Liver (tissue), 9 donors: ENCODE measurements around the gene P3H2. TPM values are rescaled to one million over a fixed set of nuclear protein-coding genes. Genes with fewer than 3 reads are reported as not detected.

ENCODE experiments used
- DNase-seq: peaks from one replicate; pipeline ENCODE4 v3.0.0-alpha.2; 2017; ENCODE audit warnings: low spot score
- H3K27ac ChIP-seq, 2 donors: one replicate each; pipeline ENCODE4 v1.7.0; 2013; ENCODE audit warnings: inconsistent platforms in 2 of 2, low read length in 2 of 2, control low read depth in 1 of 2, low read depth in 1 of 2, mild to moderate bottlenecking in 1 of 2
- H3K27me3 ChIP-seq, 4 donors: one replicate each; pipeline versions ENCODE4 v1.6.1 to v1.7.0; 2013; ENCODE audit warnings: low read length in 3 of 4, inconsistent platforms in 1 of 4, mild to moderate bottlenecking in 1 of 4, moderate library complexity in 1 of 4; ENCODE audit not compliant: control insufficient read depth in 4 of 4, insufficient read depth in 4 of 4
- H3K36me3 ChIP-seq, 4 donors: one replicate each; pipeline versions ENCODE4 v1.6.1 to v1.7.0; 2013; ENCODE audit warnings: low read length in 3 of 4, mild to moderate bottlenecking in 3 of 4, low read depth in 1 of 4, moderate library complexity in 1 of 4; ENCODE audit not compliant: control insufficient read depth in 4 of 4, insufficient read depth in 3 of 4
- H3K4me1 ChIP-seq, 4 donors: one replicate each; pipeline versions ENCODE4 v1.6.1 to v1.7.0; 2013; ENCODE audit warnings: low read length in 3 of 4, mild to moderate bottlenecking in 3 of 4, moderate library complexity in 1 of 4; ENCODE audit not compliant: control insufficient read depth in 4 of 4, insufficient read depth in 4 of 4
- H3K4me3 ChIP-seq, 3 donors: one replicate each; pipeline versions ENCODE4 v1.6.1 to v1.7.0; 2013; ENCODE audit warnings: low read length in 3 of 3, control low read depth in 1 of 3, low read depth in 1 of 3, mild to moderate bottlenecking in 1 of 3
- H3K9ac ChIP-seq, 2 donors: one replicate each; pipeline ENCODE4 v1.7.0; 2013; ENCODE audit warnings: low read length in 2 of 2, mild to moderate bottlenecking in 2 of 2, moderate library complexity in 2 of 2, control low read depth in 1 of 2, low read depth in 1 of 2
- H3K9me3 ChIP-seq, 4 donors: one replicate each; pipeline versions ENCODE4 v1.6.1 to v1.7.0; 2013; ENCODE audit warnings: low read length in 3 of 4; ENCODE audit not compliant: control insufficient read depth in 4 of 4
- ATF3 ChIP-seq: IDR thresholded peaks from 2 replicates; pipeline ENCODE4 v1.6.1; 2016; ENCODE audit warnings: antibody characterized with exemption
- CTCF ChIP-seq: fragments of 150-350 bp; IDR thresholded peaks from 2 replicates; pipeline ENCODE4 v1.5.1; 2017; ENCODE audit warnings: improper control_type of control experiment, low read depth, low read length; ENCODE audit not compliant: missing input control
- EGR1 ChIP-seq, 2 donors: IDR thresholded peaks; 2 replicates each; pipeline ENCODE4 v1.6.1; 2016 to 2018; ENCODE audit warnings: antibody characterized with exemption in 2 of 2, low read depth in 2 of 2
- FOXA1 ChIP-seq: IDR thresholded peaks from 2 replicates; pipeline ENCODE4 v1.6.1; 2016; ENCODE audit warnings: antibody characterized with exemption
- FOXA2 ChIP-seq: IDR thresholded peaks from 2 replicates; pipeline ENCODE4 v1.6.1; 2016; ENCODE audit warnings: antibody characterized with exemption
- GABPA ChIP-seq, 2 donors: IDR thresholded peaks in 1 of 2; conservative IDR thresholded peaks in 1 of 2; 2 replicates each; pipeline ENCODE4 v1.6.1; 2016; ENCODE audit warnings: antibody characterized with exemption in 2 of 2, mild to moderate bottlenecking in 1 of 2, moderate library complexity in 1 of 2
- HNF4A ChIP-seq, 2 donors: conservative IDR thresholded peaks; 2 replicates each; pipeline ENCODE4 v1.6.1; 2016; ENCODE audit warnings: antibody characterized with exemption in 2 of 2, mild to moderate bottlenecking in 2 of 2
- HNF4G ChIP-seq: IDR thresholded peaks from 2 replicates; pipeline ENCODE4 v1.6.1; 2016; ENCODE audit warnings: antibody characterized with exemption
- JUND ChIP-seq, 2 donors: IDR thresholded peaks; 2 replicates each; pipeline ENCODE4 v1.6.1; 2016; ENCODE audit warnings: antibody characterized with exemption in 2 of 2
- NR2F2 ChIP-seq: IDR thresholded peaks from 2 replicates; pipeline ENCODE4 v1.6.1; 2016; ENCODE audit warnings: antibody characterized with exemption
- RAD21 ChIP-seq, 2 donors: IDR thresholded peaks; 2 replicates each; pipeline ENCODE4 v1.6.1; 2016; ENCODE audit warnings: antibody characterized with exemption in 2 of 2, mild to moderate bottlenecking in 2 of 2
- REST ChIP-seq: IDR thresholded peaks from 2 replicates; pipeline ENCODE4 v1.6.1; 2016; ENCODE audit warnings: antibody characterized with exemption, mild to moderate bottlenecking
- RXRA ChIP-seq, 2 donors: IDR thresholded peaks; 2 replicates each; pipeline ENCODE4 v1.6.1; 2017 to 2018; ENCODE audit warnings: antibody characterized with exemption in 2 of 2, mild to moderate bottlenecking in 1 of 2
- SP1 ChIP-seq: IDR thresholded peaks from 2 replicates; pipeline ENCODE4 v1.6.1; 2018; ENCODE audit warnings: antibody characterized with exemption, mild to moderate bottlenecking
- TAF1 ChIP-seq: conservative IDR thresholded peaks from 2 replicates; pipeline ENCODE4 v1.6.1; 2016; ENCODE audit warnings: antibody characterized with exemption, mild to moderate bottlenecking
- YY1 ChIP-seq: IDR thresholded peaks from 2 replicates; pipeline ENCODE4 v1.6.1; 2016; ENCODE audit warnings: antibody characterized with exemption, mild to moderate bottlenecking
- ZBTB33 ChIP-seq: IDR thresholded peaks from 2 replicates; pipeline ENCODE4 v1.6.1; 2016; ENCODE audit warnings: antibody characterized with exemption
- WGBS: extraction: QIAGEN DNeasy Blood & Tissue Kit; methylation state at CpG from one replicate; pipeline ENCODE4 v1.1.7; 2013; 5-methylcytosine and 5-hydroxymethylcytosine counted together
- polyA plus RNA-seq, 2 donors: library from polyadenylated mRNA; stranded (reverse) in 1 of 2; unstranded in 1 of 2; fragments of 200-250 nt in 1 of 2; fragments of >200 nt in 1 of 2; fragmentation: Nextera tagmentation in 1 of 2; extraction: Ambion mirVana in 1 of 2; gene quantifications; one replicate each; pipeline versions ENCODE4 v1.2.1 to v1.2.3, GENCODE V29; 2013 to 2015
- total RNA-seq, 2 donors: library from RNA; depleted of rRNA; stranded (reverse); fragments of >200 nt; gene quantifications; one replicate each; pipeline ENCODE4 v1.2.3, GENCODE V29; 2014
- donor health status: healthy.
- donor health status: healthy.
- donor health status: healthy.
- donor health status: healthy.
- donor health status: healthy.

P3H2 gene
- total and polyA plus RNA-seq, 4 donors, result 1.9 to 6.9 (median 4.1) TPM

- no peak for DNase-seq
- no peaks in the 10 kb centered on the region for H3K4me1 ChIP-seq
- no peak for TF ChIP-seq ZBTB33
- no peak for TF ChIP-seq HNF4A (conservative IDR thresholded peaks at IDR 0.05)
- TF ChIP-seq HNF4G, result no peak
- no peak for TF ChIP-seq GABPA (IDR thresholded peaks at IDR 0.05 in 1 of 2, conservative IDR thresholded peaks at IDR 0.05 in 1 of 2)
- no peak for TF ChIP-seq EGR1 (IDR thresholded peaks at IDR 0.05; ENCODE audit: low read depth in 2 of 2)
- no peak for TF ChIP-seq FOXA1
- TF ChIP-seq YY1, result no peak
- TF ChIP-seq REST, result no peak
- TF ChIP-seq SP1, result no peak
- no peak for TF ChIP-seq RXRA (IDR thresholded peaks at IDR 0.05)
- no peak for TF ChIP-seq FOXA2
- no peak overlapping the region for H3K4me3 ChIP-seq
- H3K9ac ChIP-seq, result no peak overlapping the region
- peaks cover 0 to 4% (median 0%) of the 10 kb centered on the region in 4 donors for H3K27me3 ChIP-seq
- 77% methylated on average over 4 of the region's 4 CpGs for WGBS
- no peaks in the 10 kb centered on the region for H3K9me3 ChIP-seq
- no peaks in the 10 kb centered on the region for H3K36me3 ChIP-seq
- no peak overlapping the region for H3K27ac ChIP-seq
Measured at GRCh38 chr3:190005343-190006113, 115.2 kb downstream of the P3H2 start.

- Histone ChIP-seq H3K27me3 (peaks cover 0 to 2% (median 0%) of the 10 kb centered on the region in 4 donors), H3K27ac (no peak overlapping the region), H3K36me3 (no peaks in the 10 kb centered on the region), H3K9ac (no peak overlapping the region), H3K9me3 (no peaks in the 10 kb centered on the region), H3K4me1 (no peaks in the 10 kb centered on the region), H3K4me3 (no peak overlapping the region)
- WGBS, result 86% methylated on average over 5 of the region's 5 CpGs
- DNase-seq, result no peak
- TF ChIP-seq EGR1 (IDR thresholded peaks at IDR 0.05; ENCODE audit: low read depth in 2 of 2) (no peak), GABPA (IDR thresholded peaks at IDR 0.05 in 1 of 2, conservative IDR thresholded peaks at IDR 0.05 in 1 of 2) (no peak), JUND (IDR thresholded peaks at IDR 0.05) (no peak), CTCF (no peak), SP1 (no peak), YY1 (no peak), RAD21 (IDR thresholded peaks at IDR 0.05) (no peak), ZBTB33 (no peak), HNF4A (conservative IDR thresholded peaks at IDR 0.05) (no peak), RXRA (IDR thresholded peaks at IDR 0.05) (no peak), REST (no peak), ATF3 (no peak), NR2F2 (no peak), TAF1 (no peak)
Measured at GRCh38 chr3:190004656-190005055, 116.0 kb downstream of the P3H2 start.
